ENCODE results near the gene PAX8.
"Not testable (repeated sequence)": the region's sequence is repeated elsewhere in the genome, so short reads cannot be mapped to it uniquely, and the experiment has no call there.

Gene PAX8

GRCh38 chr2:113278742-113279139 is at the start of gene PAX8:
TSS of gene PAX8 (minus strand) at chr2:113278921. CDS start at chr2:113278394, 527 bp downstream.
- DNase-seq, result no peak

DNA sequence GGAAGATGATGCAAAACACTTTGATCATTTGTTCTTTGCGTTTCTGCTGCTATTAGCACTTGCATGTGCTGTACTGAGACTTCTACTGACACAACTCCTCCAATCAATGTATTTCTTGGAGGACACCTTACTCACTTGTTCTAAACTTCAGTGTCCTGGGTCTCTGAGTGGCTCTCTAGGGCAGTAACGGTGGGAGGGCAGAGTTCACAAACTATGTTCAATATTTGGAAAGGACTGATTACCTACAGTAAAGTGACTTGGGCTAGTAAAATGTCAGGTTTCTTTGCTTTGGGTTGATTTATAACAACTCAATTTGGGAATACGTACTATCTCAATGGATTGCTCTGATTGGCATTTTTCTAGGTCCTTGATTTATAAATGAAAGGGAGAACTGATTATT is 49.3 kb upstream of the PAX8 start:
- DNase-seq, result no peak

DNA sequence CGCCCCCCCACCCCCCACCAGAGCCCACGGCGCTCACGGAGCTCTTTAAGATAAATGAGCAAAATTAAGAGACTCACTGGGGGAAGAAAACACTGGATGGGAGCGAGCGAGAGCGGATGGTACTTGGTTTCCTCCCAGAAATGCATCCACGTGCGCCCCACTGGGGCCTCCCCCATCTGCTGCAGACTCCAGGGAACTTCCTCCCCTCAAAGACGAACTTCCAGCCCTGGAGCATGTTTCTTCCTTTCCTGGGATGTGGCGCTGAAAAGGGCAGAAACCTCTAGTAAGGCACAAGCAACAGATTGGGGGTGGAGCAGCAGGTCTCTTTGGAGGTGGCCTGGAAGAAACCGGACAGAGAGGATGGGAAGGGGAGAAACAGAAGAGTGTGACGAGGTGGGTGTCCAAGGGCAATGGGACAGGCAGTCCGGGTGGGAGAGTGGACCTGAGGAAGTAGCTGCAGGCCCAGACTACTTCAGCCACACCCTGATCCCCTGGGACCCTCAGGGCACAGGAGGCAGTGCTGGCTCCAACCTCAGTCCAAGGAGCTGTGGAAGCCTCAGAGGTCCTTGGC is 46.5 kb upstream of the PAX8 start:
- DNase-seq, result not testable (repeated sequence)

GRCh38 chr2:113324684-113325160 is 46.0 kb upstream of the PAX8 start:
- peak; percentile 23 for DNase-seq

- DNase-seq, result not testable (repeated sequence)
Observed at GRCh38 chr2:113323129-113323528, 44.4 kb upstream of the PAX8 start.

DNA sequence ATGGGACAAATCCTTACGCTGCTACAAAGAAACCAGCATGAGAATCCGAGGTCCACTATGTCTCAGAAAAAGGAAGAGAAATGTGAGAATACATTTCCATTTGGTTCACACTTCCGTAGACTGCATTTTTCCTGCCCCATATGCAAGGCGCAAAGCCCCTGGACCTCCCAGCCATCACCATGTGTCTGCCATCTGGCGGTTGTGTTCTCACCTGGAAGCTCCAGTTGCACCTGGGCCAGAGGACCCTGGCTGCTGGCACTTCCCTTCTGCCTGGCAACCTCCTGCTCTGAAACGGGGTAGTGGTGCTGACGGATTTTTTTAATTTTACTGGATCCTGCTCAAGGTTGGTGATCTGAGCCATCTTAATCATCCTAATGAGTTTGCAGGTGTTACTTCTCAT is 41.4 kb upstream of the PAX8 start:
- not testable (repeated sequence) for DNase-seq

DNA sequence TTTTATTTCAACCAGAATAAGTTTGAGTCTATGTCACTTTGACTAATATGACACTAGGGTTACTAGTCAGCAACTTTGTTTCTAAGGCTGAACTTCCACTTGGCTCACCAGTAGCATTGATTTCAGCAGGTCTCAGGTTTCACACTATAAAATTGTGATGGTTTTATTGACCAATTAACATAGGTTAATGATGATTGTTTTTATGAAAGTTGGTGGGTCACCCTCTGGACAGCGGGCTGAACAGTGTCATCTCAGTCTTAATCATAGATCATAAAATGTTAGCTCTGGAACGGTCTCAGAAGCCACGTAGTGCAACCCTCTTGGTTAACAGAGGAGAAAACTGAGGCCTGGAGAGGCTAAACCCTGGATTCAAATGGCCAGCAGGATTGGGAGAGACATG is 40.2 kb upstream of the PAX8 start:
- DNase-seq, result not testable (repeated sequence)

GRCh38 chr2:113316085-113316484 is 37.4 kb upstream of the PAX8 start:
- DNase-seq, result no peak

GRCh38 chr2:113314663-113315062 is 35.9 kb upstream of the PAX8 start:
- DNase-seq, result not testable (repeated sequence)

- not testable (repeated sequence) for DNase-seq
Observed at GRCh38 chr2:113314176-113314575, 35.5 kb upstream of the PAX8 start.

DNA sequence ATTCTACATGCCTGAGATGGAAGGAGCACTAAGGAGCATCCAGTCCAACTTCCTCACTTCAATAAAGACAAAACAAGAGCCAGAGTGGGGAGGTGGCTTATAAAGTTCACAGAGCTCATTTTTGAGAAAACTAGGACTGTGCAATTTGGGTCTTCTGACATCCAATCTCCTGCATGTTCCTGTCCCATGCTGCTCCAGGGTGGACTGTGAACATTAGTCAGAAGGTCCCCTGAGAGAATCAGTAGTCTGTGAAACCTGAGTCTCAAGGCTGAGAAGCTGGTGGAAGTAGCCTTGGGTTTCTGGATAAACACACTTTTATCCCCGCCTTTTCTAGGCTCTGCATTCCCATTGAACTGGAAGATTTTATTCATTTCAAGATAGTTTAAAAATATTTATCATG is 33.1 kb upstream of the PAX8 start:
- DNase-seq, result not testable (repeated sequence)

- not testable (repeated sequence) for DNase-seq
Observed at GRCh38 chr2:113311191-113311590, 32.5 kb upstream of the PAX8 start.

GRCh38 chr2:113309655-113310387 is 31.1 kb upstream of the PAX8 start:
- no peak for DNase-seq

GRCh38 chr2:113308784-113309183 is 30.1 kb upstream of the PAX8 start:
- not testable (repeated sequence) for DNase-seq

- DNase-seq, result not testable (repeated sequence)
Observed at GRCh38 chr2:113306207-113306606, 27.5 kb upstream of the PAX8 start.

DNA sequence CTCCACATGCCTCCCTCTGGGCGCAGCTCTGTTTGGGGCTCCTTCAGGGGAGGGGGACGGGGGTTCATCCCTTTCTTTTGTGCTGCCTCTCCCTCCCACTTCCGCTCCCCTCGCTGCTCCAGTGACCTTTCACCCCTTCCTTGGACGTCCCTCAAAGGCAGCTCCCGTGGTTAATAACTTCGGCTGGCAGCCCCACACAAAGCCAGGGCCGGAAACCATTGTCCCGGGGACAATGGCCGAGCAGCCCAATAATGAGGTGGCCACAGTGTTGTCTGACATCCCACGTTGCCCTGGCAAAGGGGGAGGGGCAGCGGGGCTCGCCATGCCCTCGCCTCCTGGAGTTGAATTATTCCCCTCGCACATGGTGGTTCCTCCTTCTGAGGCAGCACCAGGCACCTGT is 27.0 kb upstream of the PAX8 start:
- not testable (repeated sequence) for DNase-seq

DNA sequence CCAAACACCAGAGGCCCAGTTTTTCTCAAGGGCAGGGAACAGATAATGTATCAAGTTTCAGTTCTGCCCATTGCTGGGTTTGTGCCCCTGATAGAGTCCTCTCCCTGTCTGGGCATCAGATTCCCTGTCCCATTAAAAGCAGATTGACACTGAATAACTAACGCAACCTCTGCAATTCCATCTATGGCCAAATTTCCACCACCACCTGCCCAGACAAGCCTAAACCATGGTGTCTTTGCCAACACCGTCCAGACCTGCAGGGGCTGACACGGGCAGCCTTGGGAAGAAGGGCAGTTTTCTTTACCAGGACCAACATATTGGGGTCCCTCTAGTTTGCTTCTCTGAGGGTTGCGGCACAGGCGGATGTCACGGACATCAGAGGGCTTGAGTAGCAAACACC is 26.4 kb upstream of the PAX8 start:
- DNase-seq, result no peak

DNA sequence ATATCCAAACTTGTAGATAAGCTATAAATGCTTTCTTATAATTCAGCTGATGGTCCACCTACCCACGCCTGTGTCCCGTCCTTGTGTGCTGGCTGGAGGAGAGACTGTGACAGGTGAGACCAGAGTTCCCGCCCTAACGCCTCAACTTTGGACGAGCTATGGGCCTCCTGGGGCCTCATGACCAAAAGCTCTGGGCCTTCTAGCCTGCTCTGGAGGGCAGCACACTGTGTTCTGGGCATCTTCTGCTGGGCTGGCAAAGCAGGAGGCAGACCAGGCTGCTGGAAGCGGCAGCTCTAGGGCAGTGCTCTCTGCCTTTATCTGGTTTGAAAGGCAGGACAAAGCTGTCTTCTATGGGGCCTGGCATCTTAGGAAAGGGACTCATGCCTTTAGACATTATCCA is 26.0 kb upstream of the PAX8 start:
- DNase-seq, result no peak

- DNase-seq, result not testable (repeated sequence)
Observed at GRCh38 chr2:113302216-113302980, 23.7 kb upstream of the PAX8 start.

GRCh38 chr2:113300281-113300680 is 21.6 kb upstream of the PAX8 start:
- DNase-seq, result no peak

DNA sequence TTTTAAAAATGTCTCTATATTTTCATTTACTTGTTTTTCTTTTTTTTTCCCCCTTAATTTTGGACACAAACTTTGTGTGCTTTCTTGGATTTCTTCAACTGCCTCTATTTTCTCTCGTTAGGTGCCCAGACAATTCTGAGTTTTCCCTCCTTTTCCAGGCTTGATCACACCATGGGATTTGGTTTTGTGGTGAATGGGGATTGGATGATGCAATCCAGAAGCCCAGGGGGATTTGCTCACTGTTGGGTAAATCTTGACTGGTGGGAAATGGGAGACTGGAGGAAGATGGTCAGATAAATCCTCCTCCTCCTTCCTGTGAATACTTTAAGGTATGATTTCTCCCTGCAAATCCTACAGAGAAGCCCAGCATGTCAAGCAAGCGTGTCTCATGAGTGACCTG is 19.5 kb upstream of the PAX8 start:
- DNase-seq, result no peak

GRCh38 chr2:113297590-113297989 is 18.9 kb upstream of the PAX8 start:
- peak; percentile 60 for DNase-seq

- DNase-seq, result no peak
Observed at GRCh38 chr2:113291191-113291590, 12.5 kb upstream of the PAX8 start.

DNA sequence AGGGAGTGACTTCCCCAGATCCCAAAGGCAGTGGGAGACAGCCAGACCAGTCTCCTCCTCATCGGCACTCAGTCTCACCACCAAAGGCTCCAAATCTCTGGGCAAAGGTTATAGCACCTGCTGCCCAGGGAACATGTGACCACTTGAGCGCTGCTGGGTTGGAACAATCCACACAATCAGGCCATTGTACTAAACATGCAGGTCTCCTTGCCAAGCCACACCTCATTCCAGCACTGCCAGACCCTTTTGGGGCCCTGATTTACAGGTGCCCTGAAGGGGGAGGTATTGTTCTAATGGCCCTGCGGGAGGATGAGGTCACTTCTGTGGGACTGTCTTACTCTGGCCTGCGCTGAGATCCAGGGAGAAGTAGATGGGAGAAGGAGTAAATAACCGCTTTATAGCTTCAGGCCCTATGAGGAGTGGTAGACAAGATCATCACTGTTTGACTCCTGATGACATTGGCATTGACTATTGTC is 10.0 kb upstream of the PAX8 start:
- not testable (repeated sequence) for DNase-seq

Measured in activated CD4-positive, alpha-beta T cell treated with anti-CD3 and anti-CD28 coated beads, Interleukin-10, Interleukin-2, amounts not matched to agents 100 ng/mL and 50 ng/mL, durations not matched to agents 16 hours and 8 hours (primary cell).